HG02759 (cell line): ENCODE data around the gene LCAT.
"Not testable (repeated sequence)": the region's sequence is repeated elsewhere in the genome, so short reads cannot be mapped to it uniquely, and the experiment has no call there.

ENCODE experiments used
- ATAC-seq: cut with Tn5 transposase; IDR thresholded peaks from one replicate; pipeline ENCODE4 v1.9.1; 2021; ENCODE audit warnings: mild to moderate bottlenecking, moderate library complexity; ENCODE audit not compliant: unreplicated experiment

Gene LCAT

DNA sequence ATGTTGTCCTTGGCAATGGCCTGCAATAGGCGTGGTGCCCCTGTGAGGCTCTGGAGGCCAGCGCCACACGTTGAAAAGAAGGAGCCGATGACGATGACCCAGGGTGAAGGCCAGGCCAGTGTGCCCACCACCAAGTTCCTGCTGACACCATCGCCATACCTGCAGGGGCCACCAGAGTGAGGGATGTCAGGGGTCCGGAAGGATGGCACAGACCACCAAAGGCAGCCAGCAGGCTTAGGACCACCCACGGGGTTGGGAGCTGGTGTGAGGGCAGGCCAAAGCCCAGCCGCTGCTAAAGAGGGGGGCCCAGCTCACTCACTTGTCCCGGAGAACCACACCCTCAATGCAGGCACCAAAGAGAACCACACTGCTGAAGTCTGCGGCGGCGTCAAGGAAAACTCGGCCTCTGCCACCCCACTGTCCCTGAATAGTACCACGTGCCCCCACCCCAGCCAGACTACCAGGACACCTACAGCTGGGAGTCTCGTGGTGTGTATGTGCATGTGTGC is 6.5 kb upstream of the LCAT start:
- no peak for ATAC-seq

DNA sequence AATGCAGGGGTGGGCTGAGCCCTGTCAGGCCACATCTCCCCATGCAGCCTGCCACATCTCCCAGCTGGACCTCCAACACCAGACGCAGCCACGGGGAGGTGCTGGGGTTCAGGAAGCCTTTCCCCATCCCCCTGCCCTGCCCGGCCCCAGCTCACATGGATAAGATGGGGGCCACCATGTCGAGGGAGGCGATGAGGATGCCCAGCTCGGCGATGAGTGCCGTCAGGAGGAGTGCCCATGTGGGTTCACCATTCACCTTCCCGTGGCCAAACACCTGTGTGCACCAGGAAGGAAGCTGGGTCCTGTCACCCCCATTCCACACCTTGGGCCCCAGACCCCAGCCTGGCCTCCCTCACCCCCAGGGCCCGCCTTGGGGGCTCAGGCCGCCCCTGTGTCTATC is 5.7 kb upstream of the LCAT start:
- no peak for ATAC-seq

DNA sequence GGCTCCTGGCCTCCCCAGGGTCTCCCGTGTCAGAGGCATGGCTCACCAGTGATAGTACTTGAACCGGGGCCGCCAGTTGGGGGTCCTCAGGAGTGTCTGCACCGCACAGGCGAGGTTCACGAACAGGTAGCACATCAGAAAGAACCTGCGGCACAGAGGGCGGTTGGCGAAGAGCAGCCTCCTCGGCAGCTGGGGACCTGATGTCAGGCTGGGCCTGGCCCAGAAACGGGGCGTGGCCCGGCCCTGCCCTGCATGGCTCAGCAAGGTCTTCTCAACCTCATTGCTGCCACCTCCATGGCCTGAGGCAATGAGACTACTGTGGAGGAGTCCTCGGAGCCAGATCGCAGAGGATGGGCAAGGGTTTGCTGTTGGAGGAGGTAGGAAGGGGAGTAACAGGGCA is 4.1 kb upstream of the LCAT start:
- no peak for ATAC-seq

DNA sequence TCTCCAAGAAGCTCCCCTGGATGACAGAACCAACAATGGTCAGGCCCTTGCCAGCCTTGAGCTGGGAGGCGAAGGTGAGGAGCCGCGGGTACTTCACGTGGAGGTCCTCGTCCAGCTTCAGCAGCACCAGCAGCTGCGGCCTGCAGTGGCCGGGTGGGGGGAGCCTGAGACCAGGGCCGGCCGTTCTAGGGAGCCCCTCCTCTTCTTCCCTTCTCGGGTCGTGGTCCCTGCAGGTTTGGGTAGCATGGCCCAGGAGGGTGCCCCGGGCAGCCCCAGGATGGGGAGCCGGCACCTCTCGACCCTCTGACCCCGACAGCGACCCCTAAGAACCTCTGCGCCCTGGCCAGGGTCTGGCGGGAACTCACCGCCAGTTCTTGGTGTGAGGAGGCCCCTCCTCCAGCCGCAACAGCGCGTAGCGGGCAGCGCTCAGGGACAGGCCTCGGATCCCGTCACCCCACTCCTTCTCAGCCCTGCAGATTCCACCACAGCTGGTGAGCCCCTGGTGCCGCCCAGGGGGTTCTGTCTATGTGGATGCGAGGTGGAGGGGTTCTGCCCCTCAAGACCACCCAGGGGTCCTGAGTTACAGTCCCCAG is 3.1 kb upstream of the LCAT start:
- ATAC-seq = no peak

DNA sequence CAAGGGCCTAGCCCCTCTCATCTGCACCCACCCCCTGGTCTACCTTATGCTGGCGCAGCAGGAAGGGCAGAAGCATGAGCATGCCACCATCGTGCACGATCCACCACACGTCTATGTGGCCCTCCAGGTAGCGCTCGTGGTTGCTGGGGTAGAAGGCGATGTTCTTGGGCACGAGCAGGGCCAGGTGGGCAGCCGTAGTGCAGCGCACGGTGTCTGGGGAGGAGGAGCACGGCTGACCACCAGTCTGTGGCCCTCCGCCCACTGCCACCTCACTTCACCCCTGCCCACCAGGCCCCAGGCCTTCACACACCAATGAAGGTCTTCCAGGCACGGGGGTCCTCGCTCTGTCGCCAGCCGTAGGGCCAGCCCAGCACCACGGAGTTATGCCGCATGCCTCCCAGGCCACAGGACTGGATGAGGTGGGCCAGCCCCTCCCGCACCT is 2.2 kb upstream of the LCAT start:
- ATAC-seq = no peak

DNA sequence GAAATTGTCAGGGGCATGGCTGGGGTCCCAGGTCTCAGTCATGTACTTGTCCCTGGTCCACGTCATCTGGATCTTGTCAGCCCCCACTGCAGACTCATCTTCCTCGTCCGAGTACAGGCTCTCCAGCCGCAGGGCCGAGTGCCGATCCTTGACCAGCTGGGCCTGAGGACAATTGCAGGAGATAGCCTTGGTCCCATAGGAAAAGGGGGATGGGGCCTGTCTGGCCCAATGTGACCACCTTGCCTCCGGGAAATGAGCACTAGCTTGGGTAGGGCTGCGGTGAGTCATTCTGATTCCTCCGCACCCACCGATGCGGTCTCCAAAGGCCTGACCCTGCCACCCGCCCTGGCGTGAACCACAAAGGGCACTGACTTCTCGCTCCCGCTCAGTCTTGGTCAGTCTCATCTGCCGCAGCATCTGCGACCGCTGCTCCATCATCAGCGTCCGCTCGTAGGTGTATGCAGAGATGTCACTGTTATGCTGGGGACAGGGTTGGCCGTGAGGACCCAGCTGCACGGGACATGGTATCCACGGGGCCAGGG is 1.5 kb upstream of the LCAT start:
- ATAC-seq = no peak

- no peak for ATAC-seq
Measured at GRCh38 chr16:67944690-67945391, 921 bp upstream of the LCAT start.

DNA sequence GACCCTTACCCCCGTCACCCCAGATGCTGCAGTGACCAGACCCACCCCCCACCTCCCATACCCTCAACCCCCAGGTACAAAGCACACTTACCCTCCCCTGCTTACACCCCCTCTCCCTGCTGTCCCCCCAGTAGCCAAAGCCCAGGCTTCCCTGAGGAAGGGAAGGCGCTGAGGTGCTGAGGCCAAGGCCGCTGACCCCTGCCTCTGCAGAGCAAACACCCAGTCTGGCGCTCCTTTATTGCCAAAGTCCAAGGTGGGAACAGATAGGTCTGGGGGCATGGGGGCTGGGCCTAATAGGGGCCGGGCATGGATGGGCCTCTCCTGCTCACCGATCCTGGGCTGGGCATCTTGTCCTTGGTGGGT is 683 bp downstream of the LCAT start:
- ATAC-seq = no peak

GRCh38 chr16:67942510-67943255 is 1.2 kb downstream of the LCAT start:
- ATAC-seq = no peak

DNA sequence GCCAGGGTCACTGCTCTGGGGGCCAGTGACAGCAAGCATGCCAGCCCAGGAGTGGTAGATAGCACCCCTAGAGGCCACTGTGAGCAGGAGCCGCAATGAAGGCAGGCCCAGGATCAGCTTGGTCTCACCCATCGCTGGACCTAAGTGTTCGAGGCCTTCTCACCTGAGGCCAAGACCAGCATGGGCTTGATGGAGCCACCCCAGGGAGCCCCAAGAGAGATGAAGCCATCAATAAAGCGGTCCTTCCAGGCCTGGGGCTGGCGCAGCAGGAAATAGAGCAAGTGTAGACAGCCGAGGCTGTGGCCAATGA is 1.8 kb downstream of the LCAT start:
- ATAC-seq = no peak

- ATAC-seq = no peak
Measured at GRCh38 chr16:67941469-67942199, 2.3 kb downstream of the LCAT start.

DNA sequence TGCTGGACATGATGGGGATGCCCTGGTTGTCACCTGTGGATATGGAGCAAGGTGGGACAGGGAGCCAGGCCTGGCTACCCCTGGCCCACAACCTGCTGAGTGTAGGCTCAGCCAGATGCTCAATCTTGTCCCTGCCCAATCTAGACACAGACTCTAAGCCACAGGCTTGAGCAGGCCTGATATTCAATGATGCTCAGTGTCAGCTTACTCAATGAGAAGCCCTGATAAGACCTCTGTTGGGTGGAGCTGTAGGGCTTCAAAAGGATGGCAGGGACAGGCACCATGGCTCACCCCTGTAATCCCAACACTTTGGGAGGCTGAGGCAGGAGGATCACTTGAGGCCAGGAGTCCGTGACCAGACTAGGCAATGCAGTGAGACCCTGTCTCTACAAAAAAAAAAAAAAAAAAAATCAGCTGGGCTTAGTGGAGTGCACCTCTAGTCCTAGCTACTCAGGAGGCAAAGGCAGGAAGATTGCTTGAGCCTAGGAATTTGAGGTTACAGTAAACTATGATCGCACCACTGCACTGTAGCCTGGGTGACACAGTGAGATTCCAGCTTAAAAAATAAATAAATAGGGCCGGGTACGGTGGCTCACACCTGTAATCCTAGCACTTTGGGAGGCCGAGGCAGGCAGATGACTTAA is 3.4 kb downstream of the LCAT start:
- no peak for ATAC-seq

DNA sequence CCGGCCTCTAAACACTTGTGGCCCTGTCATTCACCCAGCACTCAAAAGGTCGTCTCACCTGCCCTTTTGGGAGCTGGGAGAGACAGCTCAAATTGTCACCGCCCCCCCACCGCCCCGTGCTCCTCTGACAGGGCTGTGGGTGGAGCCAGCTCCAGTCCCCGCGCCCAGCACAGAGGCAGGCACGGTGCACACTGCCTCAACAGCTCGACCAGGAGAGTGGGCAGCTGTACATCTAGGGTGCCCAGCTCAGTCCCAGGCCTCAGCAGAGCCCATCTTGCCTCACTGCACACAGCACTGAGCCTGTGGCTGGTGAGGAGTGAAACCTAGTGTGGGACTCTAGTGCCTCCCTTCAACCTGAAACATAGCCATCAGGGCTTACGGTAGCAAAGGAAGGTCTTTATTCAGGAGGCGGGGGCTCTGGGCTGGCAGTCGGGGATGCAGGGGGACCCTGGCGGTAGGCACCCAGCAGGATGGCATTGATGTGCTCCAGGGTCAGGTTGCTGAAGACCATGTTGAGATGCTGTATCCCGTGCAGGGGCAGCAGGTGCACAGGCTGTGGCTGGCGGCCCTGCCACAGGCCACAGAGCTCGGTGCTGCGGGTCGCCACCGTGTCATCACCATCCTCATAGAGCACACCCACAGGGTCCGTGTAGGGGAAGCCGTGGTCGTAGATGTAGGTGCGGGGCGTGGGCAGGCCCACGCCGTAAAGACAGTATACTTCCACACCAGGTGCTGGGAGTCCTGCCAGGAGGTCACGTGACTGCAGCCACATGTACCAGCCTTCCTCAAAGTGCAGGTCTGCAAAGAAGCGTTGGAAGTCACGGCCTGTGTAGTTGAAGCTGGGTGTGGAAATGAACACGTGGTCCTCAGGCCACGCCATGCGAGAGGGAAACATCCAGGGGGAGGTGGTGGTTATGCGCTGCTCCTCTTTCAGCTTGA is 4.1 kb downstream of the LCAT start:
- ATAC-seq = no peak

- ATAC-seq = not testable (repeated sequence)
Measured at GRCh38 chr16:67937713-67938112, 6.2 kb downstream of the LCAT start.

DNA sequence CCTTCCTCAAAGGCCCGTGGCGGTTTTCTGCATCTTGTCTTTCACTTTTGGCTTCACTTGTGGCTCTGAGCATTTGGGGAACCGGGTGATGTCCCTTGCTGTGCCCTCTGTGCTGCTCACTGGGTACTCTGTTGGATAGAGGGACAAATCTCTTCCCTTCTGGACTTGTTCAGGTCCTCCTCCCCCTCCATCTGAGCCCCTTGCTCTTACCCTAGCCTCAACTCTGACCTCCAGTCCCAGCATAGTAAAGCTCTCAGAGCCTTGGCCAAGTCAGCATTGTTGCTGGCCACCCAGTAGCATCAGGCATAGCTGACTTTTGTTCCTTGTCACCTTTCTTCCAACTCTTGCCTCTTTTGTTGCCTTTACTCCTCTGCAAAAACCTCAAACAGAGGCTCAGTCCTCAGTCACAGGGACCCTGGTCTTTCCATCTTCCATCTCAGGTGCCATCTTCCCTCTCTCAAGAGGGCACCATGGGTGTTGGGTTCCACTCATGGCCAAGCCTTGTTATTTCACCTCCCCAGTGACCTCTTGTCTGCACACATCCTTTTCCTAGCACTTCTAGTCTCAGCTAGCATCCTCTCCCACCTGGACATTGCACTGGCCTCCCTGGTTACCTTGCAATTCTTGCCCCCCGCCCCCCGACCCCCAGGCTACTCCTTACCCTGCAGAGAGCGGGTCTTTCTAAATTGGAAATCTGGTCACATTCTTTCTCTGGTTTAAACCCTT is 6.9 kb downstream of the LCAT start:
- ATAC-seq = no peak

- ATAC-seq = peak; percentile 46
Measured at GRCh38 chr16:67936124-67936879, 7.6 kb downstream of the LCAT start, which contains the start of gene PSMB10. PSMB10 (minus strand) TSS chr16:67936850; CDS start chr16:67936749, 101 bp downstream.

- peak; percentile 93 for ATAC-seq
Measured at GRCh38 chr16:67935402-67936123, 8.4 kb downstream of the LCAT start.

DNA sequence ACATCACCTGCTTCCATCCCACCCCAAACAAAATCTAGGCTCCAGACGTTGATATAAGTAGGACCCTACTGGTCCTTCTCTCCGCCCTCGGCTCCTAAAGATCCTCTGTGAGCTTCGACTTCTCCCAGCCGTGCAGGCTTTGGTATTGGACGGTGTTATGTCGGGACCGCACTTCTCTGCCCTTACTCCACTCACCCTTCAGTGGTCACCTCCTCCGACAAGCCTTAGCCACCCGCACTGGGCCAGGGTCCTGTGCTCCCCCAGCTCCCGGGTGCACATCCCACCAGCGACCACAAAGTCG is 8.9 kb downstream of the LCAT start:
- no peak for ATAC-seq
